ENCODE results near the gene PCBP3. TPM values are rescaled to one million over a fixed set of nuclear protein-coding genes. Genes with fewer than 3 reads are reported as not detected.

The PCBP3 gene
- total RNA-seq, 1 donor from 2014 or later: 4.6 TPM

DNA sequence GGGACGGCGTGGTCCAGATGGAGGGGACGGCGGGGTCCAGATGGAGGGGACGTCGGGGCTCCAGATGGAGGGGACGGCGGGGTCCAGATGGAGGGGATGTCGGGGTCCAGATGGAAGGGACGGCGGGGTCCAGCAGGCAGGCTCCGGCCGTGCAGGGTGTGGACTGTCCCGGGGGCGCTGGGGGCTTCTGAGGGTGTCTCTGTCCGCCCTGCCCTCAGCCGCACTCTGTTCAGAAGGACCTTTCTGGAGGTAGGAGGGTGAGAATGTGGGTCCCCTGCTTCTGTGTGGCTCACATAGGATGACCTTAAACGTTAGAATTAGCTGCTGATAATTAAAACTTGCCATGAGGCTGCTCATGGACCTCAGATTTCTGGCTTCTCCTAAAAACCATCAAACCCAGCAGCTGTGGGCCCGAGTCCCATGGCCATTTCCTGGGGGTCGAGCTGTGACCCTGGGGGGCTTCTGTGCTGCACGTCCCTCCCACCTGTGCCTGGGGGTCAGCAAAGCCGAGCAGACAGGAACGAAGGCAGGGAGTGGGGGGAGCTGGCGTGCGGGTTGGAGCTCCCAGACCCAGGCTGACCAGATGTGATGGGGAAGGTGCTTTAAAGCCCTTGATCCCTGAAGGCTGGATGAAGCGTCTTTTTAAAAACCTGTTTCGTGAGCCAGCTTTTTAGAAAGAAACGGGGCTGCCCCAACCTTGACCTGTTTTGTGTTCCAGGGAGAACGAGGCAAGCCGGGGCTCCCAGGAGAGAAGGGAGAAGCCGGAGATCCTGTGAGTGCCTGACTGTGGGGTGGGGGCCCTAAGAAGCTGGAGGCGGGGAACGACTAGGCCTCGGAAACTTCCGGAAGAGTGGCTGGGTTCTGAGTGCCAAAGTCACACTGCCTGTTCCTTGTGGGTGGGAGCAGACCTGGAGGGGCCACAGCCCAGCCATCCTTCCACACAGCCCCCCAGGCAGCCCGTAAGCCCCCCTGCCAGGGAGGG lies 345.1 kb downstream of the PCBP3 start:
- no peak for DNase-seq (ENCODE audit: low spot score)
- TF ChIP-seq EZH2 (IDR thresholded peaks at IDR 0.05): no peak
- TF ChIP-seq, protein P1, sequence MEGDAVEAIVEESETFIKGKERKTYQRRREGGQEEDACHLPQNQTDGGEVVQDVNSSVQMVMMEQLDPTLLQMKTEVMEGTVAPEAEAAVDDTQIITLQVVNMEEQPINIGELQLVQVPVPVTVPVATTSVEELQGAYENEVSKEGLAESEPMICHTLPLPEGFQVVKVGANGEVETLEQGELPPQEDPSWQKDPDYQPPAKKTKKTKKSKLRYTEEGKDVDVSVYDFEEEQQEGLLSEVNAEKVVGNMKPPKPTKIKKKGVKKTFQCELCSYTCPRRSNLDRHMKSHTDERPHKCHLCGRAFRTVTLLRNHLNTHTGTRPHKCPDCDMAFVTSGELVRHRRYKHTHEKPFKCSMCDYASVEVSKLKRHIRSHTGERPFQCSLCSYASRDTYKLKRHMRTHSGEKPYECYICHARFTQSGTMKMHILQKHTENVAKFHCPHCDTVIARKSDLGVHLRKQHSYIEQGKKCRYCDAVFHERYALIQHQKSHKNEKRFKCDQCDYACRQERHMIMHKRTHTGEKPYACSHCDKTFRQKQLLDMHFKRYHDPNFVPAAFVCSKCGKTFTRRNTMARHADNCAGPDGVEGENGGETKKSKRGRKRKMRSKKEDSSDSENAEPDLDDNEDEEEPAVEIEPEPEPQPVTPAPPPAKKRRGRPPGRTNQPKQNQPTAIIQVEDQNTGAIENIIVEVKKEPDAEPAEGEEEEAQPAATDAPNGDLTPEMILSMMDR (IDR thresholded peaks at IDR 0.05): no peak
- TF ChIP-seq EZH2phosphoT487 (IDR thresholded peaks at IDR 0.05): no peak
- Histone ChIP-seq H4K20me1 (ENCODE audit: low read depth) (no peaks in the 10 kb centered on the region), H3K27me3 (no peaks in the 10 kb centered on the region), H3K4me2 (no peak overlapping the region), H3K4me3 (no peak overlapping the region), H3K36me3 (no peaks in the 10 kb centered on the region), H2AFZ (replicated peaks) (no peak overlapping the region), H3K79me2 (ENCODE audit: low read depth) (no peaks in the 10 kb centered on the region), H3K9ac (no peak overlapping the region), H3K27ac (no peak overlapping the region), H3F3A (ENCODE audit: low read depth) (peaks cover 11% of the 10 kb centered on the region), H3K4me1 (no peaks in the 10 kb centered on the region), H3K9me3 (ENCODE audit: low read depth) (no peaks in the 10 kb centered on the region)
- Mint-ChIP-seq H3K27me3 (ENCODE audit: insufficient read depth, low read depth) (peaks cover 3% of the 10 kb centered on the region), H3K27ac (no peak overlapping the region), H3K9me3 (no peaks in the 10 kb centered on the region), H3K36me3 (peaks cover 11% of the 10 kb centered on the region), H3K4me3 (no peak overlapping the region), H3K4me1 (no peaks in the 10 kb centered on the region)

DNA sequence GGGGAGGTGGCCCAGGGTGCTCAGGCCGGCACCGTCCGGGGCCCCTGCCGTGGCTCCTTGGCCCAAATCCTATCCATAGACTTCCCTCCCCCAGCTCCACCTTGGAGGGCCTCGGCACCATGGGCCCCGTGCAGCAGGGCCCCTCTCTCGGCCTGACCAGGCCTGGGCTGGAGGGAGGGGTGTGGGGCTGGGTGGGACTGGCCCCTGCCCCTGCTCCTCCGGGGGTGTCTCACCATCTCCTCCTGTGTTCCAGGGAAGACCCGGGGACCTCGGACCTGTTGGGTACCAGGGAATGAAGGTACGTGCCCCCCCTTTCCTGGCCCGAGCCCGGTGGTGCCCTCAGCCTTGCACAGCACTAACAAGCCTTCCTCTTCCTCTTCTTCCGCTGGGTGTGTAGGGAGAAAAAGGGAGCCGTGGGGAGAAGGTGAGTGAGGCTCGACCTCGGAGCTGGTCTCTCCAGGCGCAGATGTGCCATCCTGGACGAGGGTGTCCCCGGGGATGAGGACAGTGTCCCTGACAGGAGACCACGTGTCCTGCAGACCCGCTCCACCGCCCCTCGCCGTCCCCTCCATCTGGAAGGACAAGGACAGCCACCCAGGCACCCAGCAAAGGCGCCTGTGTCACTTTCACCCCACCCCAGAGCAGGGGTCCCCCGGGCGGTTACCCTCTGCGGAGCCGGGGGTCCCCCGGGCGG lies 346.0 kb downstream of the PCBP3 start:
- Histone ChIP-seq H3F3A (ENCODE audit: low read depth) (peaks cover 7% of the 10 kb centered on the region), H3K9ac (no peak overlapping the region), H3K36me3 (no peaks in the 10 kb centered on the region), H3K4me2 (no peak overlapping the region), H3K79me2 (ENCODE audit: low read depth) (no peaks in the 10 kb centered on the region), H4K20me1 (ENCODE audit: low read depth) (no peaks in the 10 kb centered on the region), H3K27me3 (no peaks in the 10 kb centered on the region), H2AFZ (replicated peaks) (no peak overlapping the region), H3K9me3 (ENCODE audit: low read depth) (no peaks in the 10 kb centered on the region), H3K4me3 (no peak overlapping the region), H3K4me1 (no peaks in the 10 kb centered on the region), H3K27ac (no peak overlapping the region)
- Mint-ChIP-seq H3K4me1 (no peaks in the 10 kb centered on the region), H3K9me3 (no peaks in the 10 kb centered on the region), H3K4me3 (no peak overlapping the region), H3K27ac (no peak overlapping the region), H3K36me3 (peaks cover 10% of the 10 kb centered on the region), H3K27me3 (ENCODE audit: insufficient read depth, low read depth) (peaks cover 5% of the 10 kb centered on the region)
- no peak for DNase-seq (ENCODE audit: low spot score)
- TF ChIP-seq EZH2phosphoT487 (IDR thresholded peaks at IDR 0.05): no peak
- TF ChIP-seq, protein P1 (IDR thresholded peaks at IDR 0.05): no peak
- no peak for TF ChIP-seq EZH2 (IDR thresholded peaks at IDR 0.05)

DNA sequence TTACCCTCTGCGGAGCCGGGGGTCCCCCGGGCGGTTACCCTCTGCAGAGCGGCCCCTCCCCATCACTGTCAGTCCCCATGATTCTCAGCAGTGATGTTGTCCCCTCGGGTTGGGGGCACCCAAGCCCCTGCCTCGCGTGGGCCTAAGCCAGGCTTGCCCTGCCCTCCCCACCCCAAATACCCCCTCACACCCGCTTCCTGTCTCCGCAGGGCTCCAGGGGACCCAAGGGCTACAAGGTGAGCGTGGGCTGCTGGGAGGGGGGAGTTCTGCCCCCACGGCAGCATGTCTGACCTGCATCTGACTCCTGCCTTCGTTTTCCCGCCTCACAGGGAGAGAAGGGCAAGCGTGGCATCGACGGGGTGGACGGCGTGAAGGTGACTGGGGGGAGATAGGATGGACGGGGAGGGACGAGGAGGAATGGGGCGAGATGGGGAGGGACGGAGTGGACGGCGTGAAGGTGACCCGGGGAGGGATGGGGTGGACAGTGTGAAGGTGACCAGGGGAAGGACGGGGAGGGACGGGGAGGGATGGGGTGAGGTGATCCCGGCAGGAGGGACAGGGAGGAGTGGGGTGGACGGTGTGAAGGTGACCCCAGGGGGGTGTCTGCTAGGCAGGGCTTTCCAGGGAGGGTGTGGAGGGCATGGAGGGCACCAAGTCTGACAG lies 346.7 kb downstream of the PCBP3 start:
- DNase-seq (ENCODE audit: low spot score): no peak
- Histone ChIP-seq H3K9me3 (ENCODE audit: low read depth) (no peaks in the 10 kb centered on the region), H2AFZ (replicated peaks) (no peak overlapping the region), H3K36me3 (no peaks in the 10 kb centered on the region), H3K4me3 (no peak overlapping the region), H3K4me1 (no peaks in the 10 kb centered on the region), H3K27me3 (no peaks in the 10 kb centered on the region), H3K79me2 (ENCODE audit: low read depth) (no peaks in the 10 kb centered on the region), H4K20me1 (ENCODE audit: low read depth) (no peaks in the 10 kb centered on the region), H3K9ac (no peak overlapping the region), H3F3A (ENCODE audit: low read depth) (peaks cover under 1% of the 10 kb centered on the region), H3K4me2 (no peak overlapping the region), H3K27ac (no peak overlapping the region)
- no peaks in the 10 kb centered on the region for H3K4me1 Mint-ChIP-seq
- TF ChIP-seq EZH2phosphoT487 (IDR thresholded peaks at IDR 0.05) (no peak), EZH2 (IDR thresholded peaks at IDR 0.05) (no peak)
- TF ChIP-seq, protein P1 (IDR thresholded peaks at IDR 0.05): no peak
- H3K36me3 Mint-ChIP-seq: peaks cover 3% of the 10 kb centered on the region
- H3K9me3 Mint-ChIP-seq: no peaks in the 10 kb centered on the region
- no peak overlapping the region for H3K4me3 Mint-ChIP-seq
- H3K27me3 Mint-ChIP-seq (ENCODE audit: insufficient read depth, low read depth): peaks cover 3% of the 10 kb centered on the region
- H3K27ac Mint-ChIP-seq: no peak overlapping the region
